GM21528 (cell line): ENCODE results near the gene SLC35E4.

ENCODE experiments used
- ATAC-seq: cut with Tn5 transposase; IDR thresholded peaks from one replicate; pipeline ENCODE4 v1.9.1; 2021; ENCODE audit warnings: mild to moderate bottlenecking, moderate library complexity; ENCODE audit not compliant: unreplicated experiment, low FRiP score

Gene SLC35E4

GRCh38 chr22:30681831-30682230 is 46.2 kb downstream of the SLC35E4 start:
- no peak for ATAC-seq

- ATAC-seq, result no peak
Observed at GRCh38 chr22:30685178-30685577, 49.6 kb downstream of the SLC35E4 start.

GRCh38 chr22:30687358-30687757 is 51.8 kb downstream of the SLC35E4 start:
- no peak for ATAC-seq

GRCh38 chr22:30689622-30690021 is 54.0 kb downstream of the SLC35E4 start:
- ATAC-seq, result no peak

DNA sequence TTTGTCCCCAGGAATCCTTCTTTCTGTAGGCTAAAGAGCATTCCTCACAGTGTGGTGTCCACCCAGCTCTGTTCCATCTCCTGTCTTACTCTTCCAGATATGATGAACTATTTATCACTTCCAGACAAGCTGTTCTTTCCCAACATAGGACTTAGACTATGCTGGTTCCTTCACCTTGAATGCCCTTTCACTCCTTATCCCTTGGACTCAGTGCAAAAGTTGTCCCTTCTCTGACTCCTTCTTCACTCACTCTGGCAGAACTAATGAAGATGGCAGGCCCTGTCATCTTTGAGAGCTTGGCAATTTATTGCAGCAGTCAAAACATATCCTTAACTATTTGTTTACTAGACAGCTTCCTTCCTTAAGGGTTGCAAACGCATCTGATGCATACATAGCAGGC is 55.6 kb downstream of the SLC35E4 start:
- no peak for ATAC-seq

- ATAC-seq, result no peak
Observed at GRCh38 chr22:30694171-30694639, 58.6 kb downstream of the SLC35E4 start.

- no peak for ATAC-seq
Observed at GRCh38 chr22:30694640-30695350, 59.2 kb downstream of the SLC35E4 start, which contains the start of gene OSBP2. TSS of gene OSBP2 (plus strand) at chr22:30694874. CDS start at chr22:30694910, 36 bp downstream.

DNA sequence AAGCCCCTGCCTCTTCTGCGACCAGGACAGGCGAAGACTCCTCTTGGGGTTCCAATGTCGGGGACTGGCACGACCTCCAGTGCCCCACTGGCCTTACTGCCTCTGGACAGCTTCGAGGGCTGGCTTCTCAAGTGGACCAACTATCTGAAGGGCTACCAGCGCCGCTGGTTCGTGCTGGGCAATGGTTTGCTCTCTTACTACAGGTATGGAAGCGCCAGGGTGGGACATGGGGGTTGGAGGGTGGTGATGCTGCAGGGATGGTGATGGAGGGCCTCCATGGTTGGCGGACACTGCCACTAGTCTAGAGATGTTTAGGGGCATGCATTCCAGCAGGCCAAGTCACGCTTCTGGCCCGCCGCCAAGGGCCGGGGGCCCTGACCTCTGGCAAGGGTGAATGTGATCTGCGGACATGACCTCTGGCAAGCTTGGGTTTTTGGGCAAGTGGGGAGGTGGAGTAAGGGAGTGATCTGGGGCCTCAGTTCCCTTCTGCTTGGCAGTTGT is 59.8 kb downstream of the SLC35E4 start:
- no peak for ATAC-seq

GRCh38 chr22:30695871-30696655 is 60.5 kb downstream of the SLC35E4 start:
- ATAC-seq, result no peak
